Stimulated activated CD4-positive, alpha-beta T cell treated with anti-CD3 and anti-CD28 coated beads, Interleukin-12 subunit alpha, Interleukin-12 subunit beta, amount 100 ng/mL, for 24 hours (primary cell): ENCODE results near the gene XRN2.
"Not testable (repeated sequence)": the region's sequence is repeated elsewhere in the genome, so short reads cannot be mapped to it uniquely, and the experiment has no call there.

Source experiments
- DNase-seq, 2 experiments: peaks; one replicate each; pipeline ENCODE4 v3.0.0-alpha.2; 2020; ENCODE audit warnings: low read depth in 2 of 2

XRN2 gene

GRCh38 chr20:21389368-21389767 is 86.2 kb downstream of the XRN2 start:
- DNase-seq, result no peak

GRCh38 chr20:21390768-21391167 is 87.6 kb downstream of the XRN2 start:
- DNase-seq, result no peak

- no peak for DNase-seq
These were observed 88.2 kb downstream of the XRN2 start for GRCh38 chr20:21391185-21391971.

GRCh38 chr20:21391972-21392352 is 88.8 kb downstream of the XRN2 start:
- DNase-seq, result no peak

- DNase-seq, result no peak
These were observed 90.0 kb downstream of the XRN2 start for GRCh38 chr20:21393166-21393565.

- DNase-seq, result no peak
These were observed 90.8 kb downstream of the XRN2 start for GRCh38 chr20:21393816-21394519.

GRCh38 chr20:21394551-21394950 is 91.4 kb downstream of the XRN2 start:
- DNase-seq, result no peak

- no peak for DNase-seq
These were observed 92.0 kb downstream of the XRN2 start for GRCh38 chr20:21395051-21395665.

GRCh38 chr20:21395666-21396598 is 92.8 kb downstream of the XRN2 start:
- no peak for DNase-seq

GRCh38 chr20:21396599-21397340 is 93.6 kb downstream of the XRN2 start:
- DNase-seq, result no peak

GRCh38 chr20:21397341-21398108 is 94.4 kb downstream of the XRN2 start, which contains the start of gene NKX2-4:
TSS of gene NKX2-4 (minus strand) at chr20:21397526. CDS start at chr20:21397399, 127 bp downstream.
- DNase-seq, result no peak

- DNase-seq, result no peak
These were observed 95.2 kb downstream of the XRN2 start for GRCh38 chr20:21398109-21399004.

- no peak for DNase-seq
These were observed 95.9 kb downstream of the XRN2 start for GRCh38 chr20:21399005-21399475.

- DNase-seq, result no peak
These were observed 108.6 kb downstream of the XRN2 start for GRCh38 chr20:21411725-21412124.

- not testable (repeated sequence) for DNase-seq
These were observed 110.9 kb downstream of the XRN2 start for GRCh38 chr20:21413996-21414395.

- DNase-seq, result not testable (repeated sequence)
These were observed 116.0 kb downstream of the XRN2 start for GRCh38 chr20:21419147-21419546.

- no peak for DNase-seq
These were observed 118.6 kb downstream of the XRN2 start for GRCh38 chr20:21421601-21422236.

GRCh38 chr20:21423712-21424111 is 120.6 kb downstream of the XRN2 start:
- DNase-seq, result not testable (repeated sequence)
